T47D (cell line): ENCODE data around the gene SPI1.

ENCODE experiments used
- DNase-seq, 2 experiments: peaks; one replicate each; pipeline versions ENCODE4 v3.0.0 to v3.0.0-alpha.2; 2011 to 2012; ENCODE audit warnings: low read depth in 1 of 2, low spot score in 1 of 2
- JUND ChIP-seq: IDR thresholded peaks from 2 replicates; pipeline ENCODE4 v1.6.1; 2012; ENCODE audit warnings: low read depth
- in situ Hi-C: cut with HindIII; loops from 2 replicates; pipeline ENCODE4 v1.10.0; 2016; ENCODE audit warnings: low sequenced_read_pairs, low pct_unique_long_range_greater_than_20kb

The SPI1 gene

DNA sequence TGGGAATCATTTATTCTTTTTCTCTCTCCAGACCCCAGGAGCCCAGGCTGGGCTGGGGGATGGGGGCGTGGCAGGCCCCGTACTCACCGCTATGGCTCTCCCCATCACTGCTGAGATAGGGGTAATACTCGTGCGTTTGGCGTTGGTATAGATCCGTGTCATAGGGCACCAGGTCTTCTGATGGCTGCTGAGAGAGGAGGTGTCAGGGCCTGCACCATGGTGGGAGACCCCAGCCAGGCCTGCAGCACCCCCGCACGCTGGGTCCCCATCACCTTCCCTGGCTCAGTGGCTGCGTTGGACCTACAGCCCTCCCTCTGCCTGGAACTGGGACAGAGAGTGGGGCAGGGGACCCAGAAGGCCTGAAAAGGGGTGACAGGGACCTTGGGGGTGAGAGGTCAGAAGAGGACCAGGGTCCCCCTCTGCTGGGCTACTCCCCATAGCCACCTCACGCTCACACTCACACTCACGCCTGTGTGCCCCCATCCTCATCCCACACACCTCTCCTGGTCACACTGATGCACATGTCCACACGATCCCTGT is 2.7 kb downstream of the SPI1 start:
- TF ChIP-seq JUND = no peak
- in situ Hi-C loops = no loop called here
- no peak for DNase-seq

DNA sequence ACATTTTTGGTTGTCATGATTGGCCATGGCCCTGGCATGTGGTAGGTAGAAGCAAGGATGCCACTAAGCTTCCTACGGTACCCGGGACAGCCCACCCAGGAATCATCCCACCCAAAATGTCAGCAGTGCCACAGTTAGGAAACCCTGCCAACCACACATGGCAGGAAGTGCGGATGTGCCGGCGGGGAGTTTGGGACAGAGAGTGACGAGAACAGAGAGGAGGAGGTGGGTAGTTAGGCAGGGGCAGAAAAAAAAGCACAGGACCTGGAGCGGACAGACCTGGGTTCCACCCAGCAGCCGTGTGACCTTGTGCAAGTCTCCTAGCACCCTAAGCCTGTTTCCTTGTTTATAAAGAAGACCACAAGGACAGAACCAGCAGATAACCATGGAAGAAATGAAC is 3.3 kb downstream of the SPI1 start:
- no peak for TF ChIP-seq JUND
- DNase-seq = no peak
- in situ Hi-C loops = no loop called here

DNA sequence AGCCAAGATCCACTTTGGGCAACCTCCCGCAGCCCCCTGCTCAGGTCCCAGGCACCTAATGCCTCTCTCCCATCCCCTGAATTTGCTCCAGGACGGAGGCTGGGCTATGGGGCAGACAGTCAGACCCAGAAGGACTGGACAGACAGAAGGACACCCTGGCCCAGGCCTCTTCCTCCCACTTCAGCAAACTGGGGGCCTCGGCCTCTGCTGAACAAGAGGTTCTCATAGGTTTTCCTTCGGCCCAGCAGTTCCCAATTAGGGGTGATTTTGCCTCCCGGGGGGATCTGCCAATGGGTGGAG is 3.7 kb downstream of the SPI1 start:
- no peak for DNase-seq
- TF ChIP-seq JUND = no peak
- in situ Hi-C loops = no loop called here

DNA sequence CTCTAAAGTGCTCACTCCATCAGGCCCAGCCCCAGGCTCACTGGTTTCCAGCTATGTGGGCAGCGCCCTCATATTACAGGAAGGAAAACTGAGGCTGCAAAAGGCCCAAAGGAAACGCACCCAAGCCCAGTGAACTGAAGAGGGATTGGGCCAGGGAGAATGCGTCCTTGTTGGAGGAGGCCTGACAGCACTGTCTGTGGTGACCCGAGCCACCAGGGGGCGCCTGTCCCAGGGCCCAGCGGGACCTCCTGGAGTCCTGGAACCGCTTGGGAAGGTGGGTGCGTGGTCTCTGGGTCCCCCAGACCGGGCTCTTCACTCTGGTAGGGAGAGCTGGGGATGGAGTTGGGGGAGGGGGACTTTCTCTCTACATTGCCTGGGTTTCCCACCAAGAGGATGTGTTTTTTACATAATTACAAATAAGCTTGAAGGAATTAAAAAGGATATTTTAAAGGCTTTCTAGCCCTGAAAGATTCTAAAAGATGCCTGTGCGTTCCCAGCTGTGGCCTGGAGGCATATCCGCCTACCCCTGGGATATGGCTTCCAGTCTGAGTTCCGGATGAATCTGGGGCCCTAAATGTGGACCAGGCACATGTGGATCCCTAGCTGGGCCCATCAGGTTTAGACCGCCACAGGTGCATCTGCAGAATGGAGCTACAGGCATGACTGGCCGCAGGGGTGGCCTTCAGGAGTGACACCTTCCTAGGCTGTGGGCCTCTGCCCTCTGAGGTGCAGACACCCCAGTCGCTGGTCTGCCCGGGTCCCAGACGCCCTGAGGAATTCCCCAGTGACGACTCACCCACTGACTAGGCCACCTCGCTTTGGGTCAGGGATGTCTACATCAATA is 4.2 kb downstream of the SPI1 start:
- DNase-seq = peak; percentile 82
- TF ChIP-seq JUND = no peak
- in situ Hi-C loops = no loop called here

DNA sequence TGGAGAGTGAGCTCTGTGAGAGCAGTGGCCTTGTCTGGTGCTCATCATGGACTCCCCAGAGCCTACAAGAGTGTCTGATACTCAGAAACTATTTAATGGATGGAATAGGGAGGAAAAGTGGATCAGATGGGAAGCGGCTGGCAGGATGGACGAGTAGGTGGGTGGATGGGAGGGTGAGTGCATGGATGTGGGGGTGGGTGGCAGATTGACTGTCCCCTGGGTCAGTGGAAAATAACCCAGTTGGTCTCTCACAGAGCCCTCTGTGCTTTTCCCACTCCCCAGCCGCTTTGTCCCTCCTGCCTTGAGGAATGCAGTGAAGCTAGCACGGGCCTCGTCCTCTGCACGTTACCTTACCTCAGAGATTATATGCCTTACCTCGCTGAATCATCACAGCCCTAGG is 5.9 kb downstream of the SPI1 start:
- in situ Hi-C loops = no loop called here
- no peak for TF ChIP-seq JUND
- no peak for DNase-seq

DNA sequence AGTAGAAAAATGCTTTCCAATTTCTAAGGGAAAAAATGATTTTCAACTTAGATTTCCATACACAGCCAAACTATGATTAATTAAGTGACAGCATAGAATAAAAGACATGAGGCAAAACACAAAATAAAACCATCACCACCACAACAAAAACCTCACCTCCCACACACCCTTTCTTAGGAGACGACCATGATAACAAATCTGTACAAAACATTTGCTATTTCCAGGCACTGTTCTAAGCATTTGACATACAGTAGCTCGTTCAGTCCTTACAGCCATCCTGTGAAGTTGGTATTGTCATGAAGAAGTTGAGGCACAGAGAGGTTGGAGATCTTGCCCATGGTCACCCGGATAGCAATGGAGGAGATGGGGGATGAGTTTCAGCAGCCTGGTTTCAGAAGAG is 8.7 kb downstream of the SPI1 start:
- DNase-seq = no peak
- TF ChIP-seq JUND = no peak
- in situ Hi-C loops = no loop called here

DNA sequence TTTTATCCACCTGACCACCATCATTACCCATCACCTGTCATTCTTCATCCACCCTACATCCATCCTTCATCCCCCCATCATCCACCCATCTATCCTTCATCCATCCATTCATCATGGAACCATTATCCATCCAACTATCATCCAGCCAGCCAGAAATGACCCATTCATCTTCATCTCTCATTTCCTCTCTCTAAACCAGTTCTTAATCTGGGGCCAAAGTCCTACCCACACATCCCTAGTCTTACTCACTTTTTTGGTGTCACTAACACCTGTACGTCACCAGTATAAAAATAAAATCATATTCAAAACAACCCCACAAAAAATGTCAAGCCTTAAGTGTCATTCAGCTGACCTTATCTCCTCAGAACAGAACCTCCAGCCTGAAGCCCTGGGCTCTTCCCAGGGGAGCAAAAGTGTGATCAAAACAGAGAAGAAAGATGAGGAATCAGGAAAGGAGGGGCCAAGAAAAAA is 12.3 kb downstream of the SPI1 start:
- TF ChIP-seq JUND = no peak
- in situ Hi-C loops = no loop called here
- DNase-seq = no peak

DNA sequence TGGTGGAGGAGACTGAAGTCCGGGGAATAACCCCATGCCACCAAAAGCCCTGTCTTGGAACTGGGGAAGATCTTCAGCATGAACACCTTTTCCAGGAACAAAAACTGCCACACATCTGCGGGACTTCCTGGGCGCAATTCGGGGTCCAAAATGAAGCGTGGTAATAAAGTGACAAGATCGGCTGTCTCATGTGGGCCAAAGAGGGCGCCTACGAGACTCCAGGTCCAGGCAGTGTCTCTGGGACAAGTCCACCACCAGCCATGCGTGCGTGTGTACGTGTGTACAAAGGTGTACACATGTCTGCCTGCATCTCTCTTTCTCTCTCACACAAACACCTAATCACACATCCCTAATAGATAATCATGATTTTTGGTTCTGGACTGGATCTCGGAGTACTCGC is 16.9 kb downstream of the SPI1 start:
- DNase-seq = no peak
- no peak for TF ChIP-seq JUND
- in situ Hi-C loops = no loop called here

DNA sequence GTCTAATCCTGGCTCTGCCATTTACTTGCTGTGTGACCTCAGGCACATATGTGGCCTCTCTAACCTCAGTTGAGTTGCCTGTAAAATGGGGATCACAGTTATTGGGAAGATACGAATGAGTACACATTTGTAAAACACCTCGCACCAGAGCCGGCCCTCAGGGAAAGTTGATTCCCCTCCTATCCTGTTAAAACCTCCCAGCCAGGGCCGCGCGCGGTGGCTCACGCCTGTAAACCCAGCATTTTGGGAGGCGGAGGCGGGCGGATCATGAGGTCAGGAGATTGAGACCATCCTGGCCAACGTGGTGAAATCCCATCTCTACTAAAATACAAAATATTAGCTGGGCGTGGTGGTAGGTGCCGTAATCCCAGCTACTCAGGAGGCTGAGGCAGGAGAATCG is 18.0 kb downstream of the SPI1 start:
- no peak for TF ChIP-seq JUND
- in situ Hi-C loops = no loop called here
- no peak for DNase-seq

DNA sequence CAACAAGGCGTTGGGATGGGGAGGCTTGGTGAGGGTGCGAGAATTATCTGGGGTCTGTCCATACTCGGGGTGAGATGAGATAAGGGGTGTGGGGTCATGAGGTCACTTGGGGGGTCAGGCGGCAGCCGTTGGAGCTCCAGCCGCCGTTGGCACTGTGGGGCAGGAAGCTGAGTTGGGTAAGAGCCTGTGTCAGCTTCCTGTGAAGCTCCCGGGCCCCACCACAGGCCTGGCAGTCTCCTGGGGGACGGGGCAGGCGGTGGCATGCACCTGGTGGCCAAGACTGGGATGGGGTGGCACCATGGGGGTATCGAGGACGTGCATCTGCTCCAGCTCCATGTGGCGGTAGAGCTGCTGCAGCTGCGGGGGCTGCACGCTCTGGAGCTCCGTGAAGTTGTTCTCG is 18.8 kb downstream of the SPI1 start:
- in situ Hi-C loops = no loop called here
- TF ChIP-seq JUND = no peak
- DNase-seq = no peak

DNA sequence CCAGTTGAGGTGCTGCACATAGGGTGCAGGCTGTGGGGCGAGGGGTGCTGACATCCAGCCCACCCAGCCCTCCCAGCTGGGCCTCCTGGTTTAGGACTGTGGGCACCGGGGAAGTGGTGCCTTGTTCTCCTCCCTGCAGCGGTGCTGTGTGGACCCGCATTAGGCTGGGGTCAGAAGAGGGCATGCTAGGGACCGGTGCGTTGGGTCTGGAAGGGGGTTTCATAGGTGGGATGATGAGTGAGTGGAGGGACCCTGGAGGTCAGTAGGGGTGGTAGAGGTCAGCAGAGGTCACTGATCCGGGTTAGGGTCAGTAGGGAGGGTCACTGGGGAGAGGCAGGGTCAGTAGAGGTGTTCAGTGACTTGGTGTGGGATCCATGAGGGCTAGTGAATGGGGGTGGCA is 19.2 kb downstream of the SPI1 start:
- DNase-seq = no peak
- in situ Hi-C loops = no loop called here
- TF ChIP-seq JUND = no peak

DNA sequence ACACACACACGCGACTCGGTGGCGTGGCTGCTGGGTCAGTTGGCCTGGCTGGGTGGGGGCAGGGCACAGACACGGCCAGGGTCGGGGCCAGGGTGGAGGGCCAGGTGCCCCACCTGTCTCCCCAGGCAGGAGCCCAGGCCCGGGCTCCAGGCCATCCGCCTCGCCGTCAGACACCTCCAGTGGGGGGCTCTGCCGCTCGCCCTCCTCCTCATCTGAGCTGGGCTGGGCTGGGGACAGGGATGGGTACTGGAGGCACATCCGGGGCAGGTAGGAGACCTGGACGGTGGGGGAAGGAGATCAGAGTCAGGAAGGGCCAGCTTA is 19.7 kb downstream of the SPI1 start:
- in situ Hi-C loops = no loop called here
- DNase-seq = no peak
- no peak for TF ChIP-seq JUND

DNA sequence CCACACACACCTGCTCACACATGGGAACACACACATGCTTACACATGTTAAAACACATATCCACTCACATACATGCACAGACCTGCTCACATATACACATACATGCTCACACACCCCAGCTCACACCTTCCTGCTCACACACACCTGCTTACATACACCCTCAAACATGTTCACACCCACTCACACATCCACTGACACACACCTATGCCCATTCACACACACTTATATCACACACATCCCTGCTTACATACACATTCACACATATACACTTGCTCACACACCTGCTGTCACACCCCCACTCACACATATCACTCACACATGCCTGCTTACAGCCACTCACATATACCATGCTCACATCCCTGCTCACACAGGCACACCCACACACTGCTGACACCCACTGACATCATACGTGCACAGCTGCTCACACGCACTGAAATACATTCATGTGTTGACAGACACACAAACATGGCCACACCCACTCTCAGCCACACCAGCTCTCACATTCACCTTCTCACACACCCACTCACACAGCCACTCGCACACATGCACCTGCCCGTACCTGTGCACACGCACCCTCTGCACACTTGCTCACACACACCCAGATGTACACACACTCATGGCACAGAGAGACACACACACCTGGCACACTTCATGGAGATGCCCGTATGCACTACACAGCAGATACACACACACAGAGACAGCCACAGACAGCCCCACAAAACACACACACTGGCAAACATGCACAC is 20.2 kb downstream of the SPI1 start:
- DNase-seq = no peak
- TF ChIP-seq JUND = no peak
- in situ Hi-C loops = no loop called here
